Tibial artery (tissue), 4 donors: Measurements from ENCODE around the gene CA10.

Experiments used
- DNase-seq, 2 donors: peaks; one replicate each; pipeline ENCODE4 v3.0.0-alpha.2; 2019
- H3K27ac ChIP-seq, 2 donors: fragments of 200-600 bp; sonication (generic) in 1 of 2; 1 replicate in 1 of 2; 2 replicates in 1 of 2; pipeline ENCODE4 v1.5.1; 2018 to 2019; ENCODE audit warnings: mild to moderate bottlenecking in 1 of 2
- H3K27me3 ChIP-seq, 2 donors: fragments of 200-600 bp; sonication (generic) in 1 of 2; one replicate each; pipeline versions ENCODE4 v1.5.1 to v1.6.0; 2016 to 2019
- H3K36me3 ChIP-seq, 3 donors: fragments of 200-600 bp; sonication (generic) in 2 of 3; one replicate each; pipeline ENCODE4 v1.5.1; 2016 to 2019; ENCODE audit warnings: mild to moderate bottlenecking in 2 of 3
- H3K4me1 ChIP-seq, 4 donors: fragments of 200-600 bp; sonication (generic) in 2 of 4; 1 replicate in 3 of 4; 2 replicates in 1 of 4; pipeline ENCODE4 v1.5.1; 2016 to 2019
- H3K4me3 ChIP-seq, 2 donors: fragments of 200-600 bp; sonication (generic) in 1 of 2; 1 replicate in 1 of 2; 2 replicates in 1 of 2; pipeline ENCODE4 v1.5.1; 2018 to 2019; ENCODE audit warnings: mild to moderate bottlenecking in 2 of 2
- H3K9me3 ChIP-seq, 3 donors: fragments of 200-600 bp; sonication (generic) in 1 of 3; one replicate each; pipeline ENCODE4 v1.5.1; 2016 to 2019
- intact Hi-C: fragments of 100-400 bp; cut with DNase I; formaldehyde crosslinking; loops from one replicate; pipeline ENCODE4 v1.15.0; 2023; ENCODE audit warnings: low total_unique reads
- TF ChIP-seq, protein P1 (sequence below), 2 experiments: fragments of 200-600 bp in 1 of 2; fragments of 450-650 bp in 1 of 2; IDR thresholded peaks; one replicate each; pipeline ENCODE4 v1.5.1; 2017 to 2019; ENCODE audit warnings: antibody characterized with exemption in 2 of 2, mild to moderate bottlenecking in 1 of 2, moderate library complexity in 1 of 2

CA10 gene

GRCh38 chr17:52158450-52159042 lies at the start of gene CA10:
CA10 (minus strand) TSS chr17:52158714.
- Histone ChIP-seq H3K4me1 (peaks cover 0 to 11% (median 1%) of the 10 kb centered on the region in 4 donors), H3K9me3 (no peaks in the 10 kb centered on the region), H3K4me3 (no peak within 1 kb of the TSS), H3K27ac (no peak within 1 kb of the TSS), H3K36me3 (no peaks in the 10 kb centered on the region), H3K27me3 (peaks cover 0 to 43% of the 10 kb centered on the region in 2 donors)
- intact Hi-C loops, result no loop called here
- TF ChIP-seq, protein P1, sequence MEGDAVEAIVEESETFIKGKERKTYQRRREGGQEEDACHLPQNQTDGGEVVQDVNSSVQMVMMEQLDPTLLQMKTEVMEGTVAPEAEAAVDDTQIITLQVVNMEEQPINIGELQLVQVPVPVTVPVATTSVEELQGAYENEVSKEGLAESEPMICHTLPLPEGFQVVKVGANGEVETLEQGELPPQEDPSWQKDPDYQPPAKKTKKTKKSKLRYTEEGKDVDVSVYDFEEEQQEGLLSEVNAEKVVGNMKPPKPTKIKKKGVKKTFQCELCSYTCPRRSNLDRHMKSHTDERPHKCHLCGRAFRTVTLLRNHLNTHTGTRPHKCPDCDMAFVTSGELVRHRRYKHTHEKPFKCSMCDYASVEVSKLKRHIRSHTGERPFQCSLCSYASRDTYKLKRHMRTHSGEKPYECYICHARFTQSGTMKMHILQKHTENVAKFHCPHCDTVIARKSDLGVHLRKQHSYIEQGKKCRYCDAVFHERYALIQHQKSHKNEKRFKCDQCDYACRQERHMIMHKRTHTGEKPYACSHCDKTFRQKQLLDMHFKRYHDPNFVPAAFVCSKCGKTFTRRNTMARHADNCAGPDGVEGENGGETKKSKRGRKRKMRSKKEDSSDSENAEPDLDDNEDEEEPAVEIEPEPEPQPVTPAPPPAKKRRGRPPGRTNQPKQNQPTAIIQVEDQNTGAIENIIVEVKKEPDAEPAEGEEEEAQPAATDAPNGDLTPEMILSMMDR (IDR thresholded peaks at IDR 0.05), result no peak
- no peak for DNase-seq

- H3K27me3 ChIP-seq, result no peaks in the 10 kb centered on the region
- no peak overlapping the region for H3K4me3 ChIP-seq
- H3K36me3 ChIP-seq, result no peaks in the 10 kb centered on the region
- no peak for DNase-seq
- TF ChIP-seq, protein P1 (IDR thresholded peaks at IDR 0.05), result no peak
- no peak overlapping the region for H3K27ac ChIP-seq
- intact Hi-C loops, result no loop called here
- no peaks in the 10 kb centered on the region for H3K9me3 ChIP-seq
- H3K4me1 ChIP-seq, result no peaks in the 10 kb centered on the region
Observed at GRCh38 chr17:52207796-52208195, 49.3 kb upstream of the CA10 start.

DNA sequence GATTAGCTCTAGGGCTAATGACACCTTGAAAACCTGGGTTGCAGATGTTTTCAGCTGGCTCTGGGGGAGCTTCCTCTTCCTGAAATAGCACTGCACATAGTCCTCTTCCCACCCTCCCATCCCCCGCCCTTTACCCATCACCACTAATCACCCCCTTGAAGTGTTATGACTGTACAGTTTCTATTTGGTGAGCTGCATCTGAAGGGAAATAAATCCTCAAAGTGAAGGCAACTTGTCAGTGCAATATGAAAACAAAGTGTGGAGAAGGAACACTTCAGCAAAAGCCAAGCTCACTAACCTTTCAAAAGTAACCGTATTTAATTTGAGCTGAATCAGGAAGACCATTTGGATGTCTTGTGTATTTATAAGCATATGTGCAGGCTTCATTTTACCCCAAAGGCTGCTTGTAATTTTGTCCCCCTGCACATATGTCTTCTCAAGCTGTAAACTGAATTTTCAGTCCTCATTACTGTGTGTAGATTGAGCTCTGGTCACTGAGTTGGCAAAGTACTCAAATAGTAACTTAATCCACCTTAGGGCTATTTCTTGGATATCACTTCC lies 44.1 kb upstream of the CA10 start:
- Histone ChIP-seq H3K4me3 (no peak overlapping the region), H3K27me3 (no peaks in the 10 kb centered on the region), H3K27ac (no peak overlapping the region), H3K4me1 (no peaks in the 10 kb centered on the region), H3K36me3 (no peaks in the 10 kb centered on the region), H3K9me3 (no peaks in the 10 kb centered on the region)
- TF ChIP-seq, protein P1 (IDR thresholded peaks at IDR 0.05), result no peak
- intact Hi-C loops, result no loop called here
- DNase-seq, result no peak

DNA sequence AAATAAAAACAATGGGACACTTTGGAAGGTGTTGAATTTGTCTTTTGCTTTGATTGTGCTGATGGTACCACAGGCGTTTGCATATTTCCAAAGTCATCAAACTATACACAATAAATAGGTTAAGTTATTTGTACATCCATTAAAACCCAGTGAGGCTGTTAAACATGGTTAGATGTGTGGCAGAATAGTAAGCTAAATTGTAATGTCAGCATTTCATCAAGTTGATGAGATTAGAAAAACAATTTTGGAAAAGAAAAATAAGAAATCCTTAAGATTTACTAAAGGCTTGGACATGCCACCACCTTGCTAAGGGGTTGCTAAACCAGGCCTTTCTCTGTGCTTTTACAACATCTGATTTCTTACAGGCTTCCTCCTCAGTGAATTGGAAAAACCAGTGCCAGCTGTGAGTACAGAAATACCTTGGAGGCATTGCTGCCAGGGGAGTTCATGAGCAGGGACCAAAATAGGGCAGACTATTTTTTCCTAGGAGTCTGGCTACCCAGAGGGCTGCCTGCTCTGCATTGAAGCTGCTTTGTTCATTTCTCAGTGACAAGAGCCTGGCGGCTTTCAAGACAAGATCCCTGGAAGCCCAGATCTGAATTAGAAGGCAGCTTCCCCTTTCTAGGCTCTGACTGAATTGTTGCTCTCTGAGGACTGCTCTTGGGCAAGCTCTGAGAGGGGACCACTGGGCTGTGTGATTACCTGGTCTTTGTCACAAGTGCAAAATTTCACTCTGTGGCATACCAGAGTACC lies 43.4 kb upstream of the CA10 start:
- Histone ChIP-seq H3K9me3 (no peaks in the 10 kb centered on the region), H3K4me1 (no peaks in the 10 kb centered on the region), H3K36me3 (no peaks in the 10 kb centered on the region), H3K27ac (no peak overlapping the region), H3K27me3 (no peaks in the 10 kb centered on the region), H3K4me3 (no peak overlapping the region)
- intact Hi-C loops, result no loop called here
- no peak for DNase-seq
- TF ChIP-seq, protein P1 (IDR thresholded peaks at IDR 0.05), result no peak

DNA sequence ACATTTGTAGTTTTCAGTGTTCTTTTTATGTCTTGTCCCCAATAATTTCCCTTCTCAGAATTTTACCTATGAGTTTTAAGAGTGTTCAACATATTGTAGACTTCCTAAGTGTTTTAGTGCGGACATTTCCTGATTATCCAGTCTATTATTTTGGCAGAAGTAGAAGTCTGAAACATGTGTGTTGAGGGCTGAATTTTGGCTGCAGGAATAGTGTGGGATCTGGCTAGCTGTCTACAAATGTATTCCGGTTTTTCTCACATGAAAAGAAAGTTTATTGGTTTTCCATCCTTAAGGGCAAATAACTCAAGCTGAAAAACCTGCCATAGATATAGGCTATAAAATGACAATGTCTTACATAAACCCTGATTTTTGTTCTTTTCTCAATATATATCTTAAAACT lies 33.0 kb upstream of the CA10 start:
- no peak for DNase-seq

More for the DNA sequence above, 33.0 kb upstream of the CA10 start:
- Histone ChIP-seq H3K36me3 (no peaks in the 10 kb centered on the region), H3K9me3 (no peaks in the 10 kb centered on the region), H3K27me3 (no peaks in the 10 kb centered on the region), H3K4me3 (no peak overlapping the region), H3K4me1 (no peaks in the 10 kb centered on the region), H3K27ac (no peak overlapping the region)
- TF ChIP-seq, protein P1 (IDR thresholded peaks at IDR 0.05), result no peak
- intact Hi-C loops, result no loop called here
